ENCODE data around the gene ASTN2. TPM values are rescaled to one million over a fixed set of nuclear protein-coding genes. Genes with fewer than 3 reads are reported as not detected.

Gene ASTN2
- total and polyA plus RNA-seq, 3 donors from 2014 or later: 55.7 to 157 (median 117) TPM

DNA sequence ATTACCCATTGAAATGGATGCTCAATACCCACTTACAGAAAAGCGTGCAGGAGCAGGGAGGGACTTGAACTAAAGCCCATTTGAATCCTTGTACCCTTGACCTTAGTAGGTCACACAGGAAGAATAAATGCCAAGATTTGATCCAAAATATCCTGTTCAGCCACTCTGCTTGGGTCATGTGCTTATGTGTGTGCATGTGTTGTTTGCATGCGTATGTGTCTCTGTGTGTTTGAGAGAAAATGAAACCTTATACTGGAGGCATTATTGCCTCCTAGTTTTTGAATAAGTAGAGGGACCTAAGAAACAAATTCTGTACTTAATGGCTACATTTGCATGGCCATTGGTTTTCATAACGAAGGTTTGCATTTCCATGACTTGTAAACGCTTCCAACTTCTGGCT, 791.1 kb downstream of the ASTN2 start:
- Histone ChIP-seq H3K27ac (no peak overlapping the region), H3K4me1 (no peaks in the 10 kb centered on the region), H3K9me3 (no peaks in the 10 kb centered on the region), H3K36me3 (ENCODE audit: low read depth, missing control alignments) (no peaks in the 10 kb centered on the region), H3K27me3 (no peaks in the 10 kb centered on the region), H3K4me3 (no peak overlapping the region)
- no peak for DNase-seq
- intact Hi-C loops (cut with DNase I; ENCODE audit: low total_unique reads): no loop called here
- WGBS, 2 donors: 58 to 69% methylated on average over 4 of the region's 4 CpGs
- no peak for TF ChIP-seq POLR2A (IDR thresholded peaks at IDR 0.05)
- TF ChIP-seq, protein P1, sequence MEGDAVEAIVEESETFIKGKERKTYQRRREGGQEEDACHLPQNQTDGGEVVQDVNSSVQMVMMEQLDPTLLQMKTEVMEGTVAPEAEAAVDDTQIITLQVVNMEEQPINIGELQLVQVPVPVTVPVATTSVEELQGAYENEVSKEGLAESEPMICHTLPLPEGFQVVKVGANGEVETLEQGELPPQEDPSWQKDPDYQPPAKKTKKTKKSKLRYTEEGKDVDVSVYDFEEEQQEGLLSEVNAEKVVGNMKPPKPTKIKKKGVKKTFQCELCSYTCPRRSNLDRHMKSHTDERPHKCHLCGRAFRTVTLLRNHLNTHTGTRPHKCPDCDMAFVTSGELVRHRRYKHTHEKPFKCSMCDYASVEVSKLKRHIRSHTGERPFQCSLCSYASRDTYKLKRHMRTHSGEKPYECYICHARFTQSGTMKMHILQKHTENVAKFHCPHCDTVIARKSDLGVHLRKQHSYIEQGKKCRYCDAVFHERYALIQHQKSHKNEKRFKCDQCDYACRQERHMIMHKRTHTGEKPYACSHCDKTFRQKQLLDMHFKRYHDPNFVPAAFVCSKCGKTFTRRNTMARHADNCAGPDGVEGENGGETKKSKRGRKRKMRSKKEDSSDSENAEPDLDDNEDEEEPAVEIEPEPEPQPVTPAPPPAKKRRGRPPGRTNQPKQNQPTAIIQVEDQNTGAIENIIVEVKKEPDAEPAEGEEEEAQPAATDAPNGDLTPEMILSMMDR (IDR thresholded peaks at IDR 0.05): no peak

DNA sequence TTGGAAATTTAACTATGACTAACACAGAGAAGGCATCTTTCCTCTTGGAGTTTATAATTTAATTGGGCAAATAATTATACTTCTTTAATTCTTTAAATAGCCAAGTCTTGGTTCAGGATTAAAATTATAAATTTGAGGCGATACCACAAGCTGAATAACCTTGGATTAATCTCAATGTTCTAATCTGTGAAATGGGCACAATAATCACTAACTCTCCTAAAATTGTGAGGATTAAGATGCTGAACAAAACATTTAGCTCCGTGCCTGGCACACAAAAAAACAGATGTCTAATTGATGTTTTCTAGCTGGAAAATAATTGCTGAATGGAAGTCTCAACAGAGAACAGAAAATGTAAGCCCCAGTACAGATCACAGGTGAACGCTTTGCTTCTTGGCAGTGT, 797.5 kb downstream of the ASTN2 start:
- 90 to 96% methylated on average over 3 of the region's 3 CpGs for WGBS, 2 donors
- TF ChIP-seq, protein P1 (IDR thresholded peaks at IDR 0.05): no peak
- H3K4me3 ChIP-seq: no peak overlapping the region
- no peaks in the 10 kb centered on the region for H3K36me3 ChIP-seq (ENCODE audit: low read depth, missing control alignments)
- no peak for DNase-seq
- intact Hi-C loops (cut with DNase I; ENCODE audit: low total_unique reads): no loop called here
- no peaks in the 10 kb centered on the region for H3K9me3 ChIP-seq
- no peak overlapping the region for H3K27ac ChIP-seq
- no peaks in the 10 kb centered on the region for H3K27me3 ChIP-seq
- no peaks in the 10 kb centered on the region for H3K4me1 ChIP-seq

DNA sequence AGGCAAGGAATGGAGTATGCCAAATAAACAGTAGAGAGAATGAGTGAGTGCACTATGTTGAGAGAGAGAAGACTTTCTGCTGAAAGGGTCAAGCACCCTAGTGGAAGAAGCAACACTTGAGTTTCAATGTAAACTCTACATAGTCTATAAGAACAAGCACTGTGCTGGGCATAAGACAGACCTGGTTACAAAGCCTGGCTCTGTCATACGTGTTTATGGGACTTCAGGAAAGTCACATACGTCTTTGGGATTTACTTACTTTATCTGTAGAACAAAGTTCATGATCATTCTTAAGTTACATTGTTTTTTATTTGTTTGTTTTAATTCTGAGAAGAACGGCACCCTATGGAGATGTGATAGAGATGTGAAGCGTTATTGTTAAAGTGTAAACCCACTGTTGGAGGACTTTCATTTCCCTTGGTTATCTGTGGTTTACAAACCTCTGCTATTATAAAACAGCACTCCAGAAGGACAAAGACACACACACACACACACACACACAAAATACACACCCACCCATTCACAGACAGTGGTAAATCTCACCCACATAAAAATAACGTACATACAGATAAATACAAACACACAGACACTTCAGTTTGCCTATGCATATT, 798.4 kb downstream of the ASTN2 start:
- Histone ChIP-seq H3K27ac (no peak overlapping the region), H3K4me1 (no peaks in the 10 kb centered on the region), H3K27me3 (no peaks in the 10 kb centered on the region), H3K4me3 (no peak overlapping the region), H3K36me3 (ENCODE audit: low read depth, missing control alignments) (no peaks in the 10 kb centered on the region), H3K9me3 (no peaks in the 10 kb centered on the region)
- intact Hi-C loops (cut with DNase I; ENCODE audit: low total_unique reads): no loop called here
- no peak for DNase-seq
- WGBS, 2 donors: 75 to 90% methylated on average over 5 of the region's 5 CpGs
- TF ChIP-seq, protein P1 (IDR thresholded peaks at IDR 0.05): no peak
- no peak for TF ChIP-seq POLR2A (IDR thresholded peaks at IDR 0.05)

DNA sequence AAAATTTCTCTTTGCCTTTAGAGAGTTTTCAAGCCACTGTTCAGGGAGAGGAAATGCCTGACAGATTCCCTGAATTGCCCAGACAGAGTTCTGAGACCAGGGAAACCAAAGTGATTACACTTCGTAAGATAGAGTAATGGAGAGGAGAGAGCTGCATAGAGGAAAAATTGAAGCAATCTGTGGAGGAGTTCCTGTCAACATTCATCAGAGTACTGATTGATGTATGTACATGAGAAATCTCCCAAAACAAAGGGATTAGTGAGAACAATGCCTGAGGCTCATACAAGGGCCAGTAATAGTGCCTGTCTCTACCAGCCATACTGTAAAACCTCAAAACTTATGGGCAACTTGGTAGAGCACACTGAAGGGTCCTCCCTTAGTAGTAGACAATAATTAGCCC, 806.8 kb downstream of the ASTN2 start:
- TF ChIP-seq, protein P1 (IDR thresholded peaks at IDR 0.05): no peak
- no peak for TF ChIP-seq POLR2A (IDR thresholded peaks at IDR 0.05)
- H3K27me3 ChIP-seq: no peaks in the 10 kb centered on the region
- intact Hi-C loops (cut with DNase I; ENCODE audit: low total_unique reads): no loop called here
- H3K4me3 ChIP-seq: no peak overlapping the region
- H3K4me1 ChIP-seq: no peaks in the 10 kb centered on the region
- H3K27ac ChIP-seq: no peak overlapping the region
- 93 to 100% methylated on average over 1 of the region's 1 CpG for WGBS, 2 donors
- H3K9me3 ChIP-seq: no peaks in the 10 kb centered on the region
- no peak for DNase-seq
- H3K36me3 ChIP-seq (ENCODE audit: low read depth, missing control alignments): no peaks in the 10 kb centered on the region

DNA sequence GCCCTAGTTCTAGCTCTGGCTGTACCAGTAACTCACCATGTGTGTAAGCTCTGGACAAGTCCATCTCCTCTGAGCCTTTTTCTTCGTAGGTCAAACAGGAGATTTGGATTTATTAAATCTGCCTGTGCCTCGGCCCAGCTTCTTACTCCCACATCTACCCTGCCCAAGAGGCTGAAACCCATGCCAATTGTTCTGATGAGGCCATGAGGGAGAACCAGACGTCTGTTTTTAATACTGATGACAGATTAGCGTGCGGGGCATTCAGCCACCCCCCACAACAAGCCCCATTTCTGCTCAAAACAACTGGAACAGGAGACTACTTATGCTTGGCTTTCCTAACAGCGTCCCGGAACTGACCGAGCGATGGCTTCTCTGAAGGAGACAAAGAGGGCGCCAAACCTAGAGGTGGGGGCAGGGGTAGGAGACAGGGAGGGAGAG, 808.9 kb downstream of the ASTN2 start:
- Histone ChIP-seq H3K27ac (no peak overlapping the region), H3K9me3 (no peaks in the 10 kb centered on the region), H3K36me3 (ENCODE audit: low read depth, missing control alignments) (no peaks in the 10 kb centered on the region), H3K27me3 (no peaks in the 10 kb centered on the region), H3K4me3 (no peak overlapping the region), H3K4me1 (no peaks in the 10 kb centered on the region)
- no peak for TF ChIP-seq POLR2A (IDR thresholded peaks at IDR 0.05)
- TF ChIP-seq, protein P1 (IDR thresholded peaks at IDR 0.05): no peak
- peak; percentile 15 for DNase-seq
- intact Hi-C loops (cut with DNase I; ENCODE audit: low total_unique reads): no loop called here
- 68 to 80% methylated on average over 10 of the region's 10 CpGs for WGBS, 2 donors

All from testis (tissue), 3 donors.